ENCODE measurements around the gene OR52H1.

DNA sequence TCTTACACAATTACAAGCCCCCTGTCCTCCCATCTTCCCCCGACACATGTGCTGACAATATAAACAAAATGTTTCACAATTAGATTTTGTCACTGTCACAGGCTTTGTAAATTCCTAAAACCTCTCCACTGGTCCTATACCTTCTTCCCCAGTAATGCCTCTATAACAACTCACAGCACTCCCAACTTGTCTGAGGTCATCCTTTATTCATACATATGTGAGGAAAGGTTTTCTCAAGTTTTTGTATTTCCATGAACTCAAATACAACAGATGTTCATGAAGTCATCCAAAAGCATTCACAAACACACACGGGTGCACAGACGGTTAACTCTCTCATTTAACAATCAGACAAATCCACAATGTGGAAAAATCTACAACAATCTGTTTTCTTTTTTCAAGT is 1.9 kb downstream of the OR52H1 start:
- TF ChIP-seq, protein P1, sequence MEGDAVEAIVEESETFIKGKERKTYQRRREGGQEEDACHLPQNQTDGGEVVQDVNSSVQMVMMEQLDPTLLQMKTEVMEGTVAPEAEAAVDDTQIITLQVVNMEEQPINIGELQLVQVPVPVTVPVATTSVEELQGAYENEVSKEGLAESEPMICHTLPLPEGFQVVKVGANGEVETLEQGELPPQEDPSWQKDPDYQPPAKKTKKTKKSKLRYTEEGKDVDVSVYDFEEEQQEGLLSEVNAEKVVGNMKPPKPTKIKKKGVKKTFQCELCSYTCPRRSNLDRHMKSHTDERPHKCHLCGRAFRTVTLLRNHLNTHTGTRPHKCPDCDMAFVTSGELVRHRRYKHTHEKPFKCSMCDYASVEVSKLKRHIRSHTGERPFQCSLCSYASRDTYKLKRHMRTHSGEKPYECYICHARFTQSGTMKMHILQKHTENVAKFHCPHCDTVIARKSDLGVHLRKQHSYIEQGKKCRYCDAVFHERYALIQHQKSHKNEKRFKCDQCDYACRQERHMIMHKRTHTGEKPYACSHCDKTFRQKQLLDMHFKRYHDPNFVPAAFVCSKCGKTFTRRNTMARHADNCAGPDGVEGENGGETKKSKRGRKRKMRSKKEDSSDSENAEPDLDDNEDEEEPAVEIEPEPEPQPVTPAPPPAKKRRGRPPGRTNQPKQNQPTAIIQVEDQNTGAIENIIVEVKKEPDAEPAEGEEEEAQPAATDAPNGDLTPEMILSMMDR (conservative IDR thresholded peaks at IDR 0.05; ENCODE audit: low read length): no peak
- no peak for TF ChIP-seq EZH2phosphoT487 (IDR thresholded peaks at IDR 0.05; ENCODE audit: borderline replicate concordance)

Measured in Loucy (cell line).